Pancreas (tissue), 10 donors: ENCODE data around the gene POM121. TPM values are rescaled to one million over a fixed set of nuclear protein-coding genes. Genes with fewer than 3 reads are reported as not detected.
A peak's percentile ranks its signal among the peaks of the same experiment; 100 is the strongest.
"Not testable (repeated sequence)": the region's sequence is repeated elsewhere in the genome, so short reads cannot be mapped to it uniquely, and the experiment has no call there.

Experiments used
- ATAC-seq, 4 donors: fragments of 200-7000 bp; cut with Tn5 transposase; one replicate each; pipeline versions ENCODE4 v1.8.0 to v1.9.1; 2020; ENCODE audit warnings: mild to moderate bottlenecking in 4 of 4, moderate library complexity in 4 of 4
- DNase-seq, 6 donors: peaks; one replicate each; pipeline ENCODE4 v3.0.0-alpha.2; 2020
- FAIRE-seq: peaks from 2 replicates; lab custom pipeline; 2012; peaks lifted over from hg19 to GRCh38; lab: Jason Lieb, UNC
- H3K27ac ChIP-seq, 4 donors: fragments of 200-600 bp; sonication (generic); 1 replicate in 3 of 4; 2 replicates in 1 of 4; pipeline versions ENCODE4 v1.5.0 to v1.8.0; 2020
- H3K27me3 ChIP-seq, 4 donors: fragments of 200-600 bp; one replicate each; pipeline ENCODE4 v1.8.0; 2021
- H3K36me3 ChIP-seq, 3 donors: fragments of 200-600 bp; sonication (generic) in 1 of 3; one replicate each; pipeline versions ENCODE4 v1.5.0 to v1.8.0; 2020 to 2021
- H3K4me1 ChIP-seq, 3 donors: fragments of 200-600 bp; one replicate each; pipeline ENCODE4 v1.8.0; 2021
- H3K4me3 ChIP-seq, 4 donors: fragments of 200-600 bp; sonication (generic) in 2 of 4; one replicate each; pipeline versions ENCODE4 v1.5.0 to v1.8.0; 2020 to 2021
- H3K9me3 ChIP-seq, 4 donors: fragments of 200-600 bp; one replicate each; pipeline ENCODE4 v1.8.0; 2021
- WGBS, 2 donors: extraction: QIAGEN DNeasy Blood & Tissue Kit; methylation state at CpG; one replicate each; pipeline ENCODE4 v1.1.7; 2013; 5-methylcytosine and 5-hydroxymethylcytosine counted together
- intact Hi-C, 3 donors: fragments of 100-400 bp; cut with DNase I; formaldehyde crosslinking; loops; one replicate each; pipeline versions ENCODE4 v1.11.1 to v1.14.2; 2022
- polyA plus RNA-seq, 2 donors: library from polyadenylated mRNA; stranded (reverse); fragments of 200-250 nt; gene quantifications; one replicate each; pipeline ENCODE4 v1.2.3, GENCODE V29; 2013
- total RNA-seq, 6 donors: library from RNA; stranded (reverse); fragmentation: NEBNext Ultra II Directional in 4 of 6; extraction: Animal tissue kit (Norgen Biotek cat#: 25700) in 4 of 6; gene quantifications; one replicate each; pipeline versions ENCODE4 v1.2.1 to v1.2.4, GENCODE V29; 2021 to 2023
- TF ChIP-seq, protein P1 (sequence below), 4 donors: fragments of 200-600 bp; sonication (generic) in 3 of 4; IDR thresholded peaks; one replicate each; pipeline versions ENCODE4 v1.5.0 to v1.8.0; 2021; ENCODE audit warnings: antibody characterized with exemption in 4 of 4
- donor health status: healthy with polysubstance abuse.
- donor health status: DM: no; HTN: no; CAD: no; lungs with moderate emphysema.
- donor health status: DM: no; HTN: no; CAD: no.
- donor health status: control.
- donor health status: control.
- donor health status: Bipolar disorder and iron deficiency.
- donor health status: DM: yes; HTN: yes; CAD: no.
- donor health status: DM: no; HTN: no; CAD: no.
- donor health status: DM: no; HTN: no; CAD: no.
- donor health status: DM: yes; HTN: yes; CAD: no.

Gene POM121
- total and polyA plus RNA-seq, 8 donors = 11.9 to 19.0 (median 16.2) TPM

DNA sequence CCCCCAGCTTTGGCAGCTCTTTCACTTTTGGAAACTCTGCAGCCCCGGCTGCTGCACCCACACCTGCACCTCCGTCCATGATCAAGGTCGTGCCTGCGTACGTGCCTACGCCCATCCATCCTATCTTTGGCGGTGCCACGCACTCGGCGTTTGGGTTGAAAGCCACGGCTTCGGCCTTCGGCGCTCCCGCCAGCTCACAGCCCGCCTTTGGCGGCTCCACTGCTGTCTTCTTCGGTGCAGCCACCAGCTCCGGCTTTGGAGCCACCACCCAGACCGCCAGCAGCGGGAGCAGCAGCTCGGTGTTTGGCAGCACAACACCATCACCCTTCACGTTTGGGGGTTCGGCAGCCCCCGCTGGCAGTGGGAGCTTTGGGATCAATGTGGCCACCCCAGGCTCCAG lies 18.1 kb downstream of the POM121 start:
- FAIRE-seq, H3K36me3 ChIP-seq, DNase-seq, ATAC-seq, H3K27me3 ChIP-seq, H3K27ac ChIP-seq, intact Hi-C loops, H3K9me3 ChIP-seq, H3K4me1 ChIP-seq, H3K4me3 ChIP-seq: not testable (repeated sequence)
- WGBS, 2 donors = 95% methylated on average over 19 to 25 of the region's 25 CpGs

DNA sequence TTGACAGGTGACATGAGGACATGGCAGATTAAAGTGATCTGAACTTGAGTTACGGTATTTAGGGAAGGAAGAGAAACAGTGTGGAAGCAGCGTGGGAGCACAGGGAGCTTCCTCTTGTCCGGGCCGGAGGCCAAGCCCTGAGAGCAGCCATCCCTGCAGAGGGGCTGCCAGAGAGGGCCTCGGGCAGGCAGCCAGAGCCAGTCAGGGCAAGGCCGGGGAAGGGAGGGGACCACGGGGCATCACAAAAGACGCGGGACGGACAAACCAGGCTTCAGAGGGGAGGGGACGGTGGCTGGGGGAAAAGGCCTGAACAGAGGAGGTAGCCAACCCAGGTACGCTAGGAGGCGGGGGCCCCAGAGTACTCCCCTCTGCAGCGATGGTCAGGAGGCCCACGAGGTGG lies 20.0 kb downstream of the POM121 start:
- H3K27ac ChIP-seq, H3K4me3 ChIP-seq, H3K4me1 ChIP-seq, H3K36me3 ChIP-seq, H3K27me3 ChIP-seq, intact Hi-C loops, H3K9me3 ChIP-seq, FAIRE-seq, DNase-seq: not testable (repeated sequence)
- WGBS, 2 donors = 69 to 75% methylated on average over 8 to 10 of the region's 15 CpGs
- ATAC-seq = peak in 1 of 4 donors; percentile 3

DNA sequence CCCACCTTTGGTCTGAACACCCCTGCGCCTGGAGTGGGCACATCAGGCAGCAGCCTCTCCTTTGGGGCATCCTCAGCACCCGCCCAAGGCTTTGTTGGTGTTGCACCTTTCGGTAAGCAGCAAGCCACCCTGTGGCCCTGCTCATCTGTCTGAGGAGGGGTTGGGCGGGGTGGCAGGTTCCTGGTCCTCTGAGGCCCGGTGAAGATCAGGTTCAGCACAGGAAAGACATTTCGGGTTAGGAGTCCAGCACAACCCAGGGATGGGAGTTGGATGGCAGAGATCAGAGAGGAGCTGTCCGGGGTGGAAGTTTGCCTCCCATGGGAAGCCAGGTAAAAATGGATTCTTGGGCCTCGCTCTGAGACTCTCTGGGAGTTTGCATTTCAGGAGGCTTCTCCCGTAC lies 20.7 kb downstream of the POM121 start:
- intact Hi-C loops, H3K36me3 ChIP-seq, H3K4me3 ChIP-seq, H3K4me1 ChIP-seq, H3K27me3 ChIP-seq, H3K9me3 ChIP-seq, FAIRE-seq, H3K27ac ChIP-seq, ATAC-seq: not testable (repeated sequence)
- WGBS, 2 donors = 91 to 95% methylated on average over 8 to 9 of the region's 9 CpGs
- DNase-seq = peak in 1 of 6 donors; percentile 52

DNA sequence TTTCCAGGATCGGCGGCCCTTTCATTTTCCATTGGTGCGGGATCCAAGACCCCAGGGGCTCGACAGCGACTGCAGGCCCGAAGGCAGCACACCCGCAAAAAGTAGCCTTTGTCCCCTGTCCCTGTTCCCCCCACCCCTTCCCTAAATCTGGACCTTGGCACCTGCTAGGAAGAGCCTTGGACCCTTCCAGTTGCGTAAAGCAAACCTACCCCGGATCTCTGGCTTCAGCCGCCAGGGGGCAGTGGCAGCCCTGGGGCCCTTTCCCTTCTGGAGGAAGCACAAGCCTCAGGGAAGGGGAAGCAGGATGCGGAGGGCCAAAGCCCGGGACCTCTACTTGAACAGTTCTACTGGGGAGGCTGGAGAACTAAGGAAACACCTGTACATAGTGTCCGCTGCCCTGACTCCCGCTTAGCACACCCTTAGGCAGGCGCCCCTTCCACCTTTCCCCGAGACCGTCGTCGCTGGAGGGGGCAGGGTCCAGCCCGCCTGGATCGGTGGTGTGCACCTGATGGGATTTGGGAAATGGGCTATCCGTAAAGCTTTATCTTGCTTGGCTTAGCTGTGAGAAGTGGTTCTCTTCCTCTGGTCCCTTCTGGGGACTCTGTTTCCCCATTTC lies 21.3 kb downstream of the POM121 start:
- H3K9me3 ChIP-seq, FAIRE-seq, DNase-seq, H3K4me3 ChIP-seq, H3K27ac ChIP-seq, H3K4me1 ChIP-seq, H3K36me3 ChIP-seq, intact Hi-C loops, H3K27me3 ChIP-seq: not testable (repeated sequence)
- WGBS, 2 donors = 78 to 79% methylated on average over 18 to 21 of the region's 22 CpGs
- TF ChIP-seq, protein P1, sequence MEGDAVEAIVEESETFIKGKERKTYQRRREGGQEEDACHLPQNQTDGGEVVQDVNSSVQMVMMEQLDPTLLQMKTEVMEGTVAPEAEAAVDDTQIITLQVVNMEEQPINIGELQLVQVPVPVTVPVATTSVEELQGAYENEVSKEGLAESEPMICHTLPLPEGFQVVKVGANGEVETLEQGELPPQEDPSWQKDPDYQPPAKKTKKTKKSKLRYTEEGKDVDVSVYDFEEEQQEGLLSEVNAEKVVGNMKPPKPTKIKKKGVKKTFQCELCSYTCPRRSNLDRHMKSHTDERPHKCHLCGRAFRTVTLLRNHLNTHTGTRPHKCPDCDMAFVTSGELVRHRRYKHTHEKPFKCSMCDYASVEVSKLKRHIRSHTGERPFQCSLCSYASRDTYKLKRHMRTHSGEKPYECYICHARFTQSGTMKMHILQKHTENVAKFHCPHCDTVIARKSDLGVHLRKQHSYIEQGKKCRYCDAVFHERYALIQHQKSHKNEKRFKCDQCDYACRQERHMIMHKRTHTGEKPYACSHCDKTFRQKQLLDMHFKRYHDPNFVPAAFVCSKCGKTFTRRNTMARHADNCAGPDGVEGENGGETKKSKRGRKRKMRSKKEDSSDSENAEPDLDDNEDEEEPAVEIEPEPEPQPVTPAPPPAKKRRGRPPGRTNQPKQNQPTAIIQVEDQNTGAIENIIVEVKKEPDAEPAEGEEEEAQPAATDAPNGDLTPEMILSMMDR (IDR thresholded peaks at IDR 0.05) = peak in 1 of 4 donors; percentile 24
- ATAC-seq = peak; percentile 54 to 86 (median 74)

DNA sequence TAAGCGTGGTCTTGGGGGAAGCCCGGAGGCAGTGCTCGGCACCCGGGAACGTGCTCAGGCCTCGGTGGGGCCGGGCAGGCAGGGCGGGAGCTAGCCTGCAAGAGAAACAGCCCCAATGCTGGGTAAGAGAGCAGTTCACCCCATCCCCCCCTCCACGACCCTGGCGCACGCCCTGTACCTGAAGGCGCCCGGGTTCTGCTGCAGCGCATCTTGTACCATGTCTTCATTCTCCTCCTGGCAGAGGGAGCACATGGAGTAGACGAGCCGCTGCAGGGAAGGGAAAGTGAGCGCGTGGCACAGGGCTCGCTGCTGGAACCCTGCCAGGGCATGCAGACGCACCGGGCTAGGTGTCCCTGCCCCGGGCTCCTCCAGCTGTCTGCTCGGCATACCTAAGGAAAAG lies 23.8 kb downstream of the POM121 start:
- not testable (repeated sequence) for ATAC-seq
- WGBS, 2 donors = 71 to 79% methylated on average over 16 to 17 of the region's 23 CpGs

DNA sequence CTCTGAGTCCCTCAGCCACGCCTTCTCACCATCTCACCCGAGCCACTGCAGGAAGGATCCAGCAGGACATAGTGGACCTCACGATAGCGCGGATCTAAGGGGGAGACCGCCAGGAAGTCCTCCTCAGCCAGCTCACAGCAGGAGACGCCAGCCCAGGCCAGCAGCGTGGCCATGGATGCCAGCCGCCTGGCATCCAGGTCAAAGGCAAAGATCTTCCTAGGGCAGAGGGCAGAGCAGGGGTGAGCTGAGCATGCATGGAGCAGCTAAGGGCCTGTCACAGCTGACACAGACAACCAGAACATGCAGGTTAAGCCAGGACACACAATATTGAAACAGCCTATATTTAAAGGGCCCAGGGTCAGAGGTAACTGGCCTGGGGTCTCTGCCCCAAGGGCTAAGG lies 24.4 kb downstream of the POM121 start:
- H3K27ac ChIP-seq, DNase-seq, intact Hi-C loops, H3K4me1 ChIP-seq, H3K27me3 ChIP-seq, H3K36me3 ChIP-seq, FAIRE-seq, ATAC-seq, H3K4me3 ChIP-seq, H3K9me3 ChIP-seq: not testable (repeated sequence)
- 85 to 89% methylated on average over 6 to 9 of the region's 9 CpGs for WGBS, 2 donors

More for the DNA sequence above, 23.8 kb downstream of the POM121 start:
- H3K27me3 ChIP-seq, DNase-seq, intact Hi-C loops, FAIRE-seq, H3K9me3 ChIP-seq, H3K4me1 ChIP-seq, H3K27ac ChIP-seq, H3K36me3 ChIP-seq, H3K4me3 ChIP-seq: not testable (repeated sequence)

DNA sequence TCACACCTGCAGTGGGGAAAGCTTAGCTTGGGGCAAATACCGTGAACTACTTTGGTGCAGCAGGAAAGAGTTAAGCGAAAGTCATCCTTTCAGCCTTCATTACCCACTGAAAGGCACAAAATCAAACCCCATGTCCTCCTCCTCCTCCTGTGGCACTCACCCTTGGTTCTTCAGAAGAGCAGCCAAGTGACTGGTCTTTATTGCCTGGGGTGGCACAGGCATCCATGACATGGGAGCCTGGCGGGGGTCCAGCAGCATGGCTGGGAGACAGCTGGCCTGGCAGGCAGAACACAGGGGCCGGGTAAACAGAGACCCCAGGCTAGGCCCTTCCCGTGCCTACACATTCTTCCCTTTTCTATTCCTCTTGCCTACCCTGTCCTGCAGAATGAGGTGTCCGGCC lies 24.8 kb downstream of the POM121 start:
- H3K4me3 ChIP-seq, H3K9me3 ChIP-seq, FAIRE-seq, intact Hi-C loops, H3K27ac ChIP-seq, H3K27me3 ChIP-seq, H3K4me1 ChIP-seq, H3K36me3 ChIP-seq, ATAC-seq: not testable (repeated sequence)
- WGBS, 2 donors = 88 to 91% methylated on average over 3 to 4 of the region's 6 CpGs
- DNase-seq = peak in 1 of 6 donors; percentile 60

DNA sequence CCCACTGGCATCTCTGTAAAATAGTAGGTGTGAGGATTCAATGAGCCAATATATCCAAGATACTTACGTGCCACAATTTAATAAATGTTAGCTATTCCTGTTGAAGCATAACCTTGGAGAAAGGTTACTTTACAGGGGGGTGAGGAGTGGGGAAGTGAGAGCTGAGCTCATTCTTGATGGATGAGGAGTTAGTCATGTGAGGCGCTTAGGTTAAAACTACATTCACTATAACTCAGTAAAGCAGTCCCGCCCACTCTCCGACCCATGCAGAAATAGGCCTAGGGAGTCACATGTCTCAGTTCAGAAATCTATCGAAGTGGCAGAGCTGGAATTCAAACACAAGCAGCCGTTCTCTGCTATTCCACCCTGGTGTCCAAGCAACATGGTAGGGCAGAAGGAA lies 25.5 kb downstream of the POM121 start:
- H3K27me3 ChIP-seq, H3K4me3 ChIP-seq, intact Hi-C loops, ATAC-seq, H3K9me3 ChIP-seq, DNase-seq, H3K27ac ChIP-seq, FAIRE-seq, H3K4me1 ChIP-seq, H3K36me3 ChIP-seq: not testable (repeated sequence)
- 75% methylated on average over 4 of the region's 6 CpGs; no CpG with 5 or more reads in 1 of the 2 donors for WGBS, 2 donors

DNA sequence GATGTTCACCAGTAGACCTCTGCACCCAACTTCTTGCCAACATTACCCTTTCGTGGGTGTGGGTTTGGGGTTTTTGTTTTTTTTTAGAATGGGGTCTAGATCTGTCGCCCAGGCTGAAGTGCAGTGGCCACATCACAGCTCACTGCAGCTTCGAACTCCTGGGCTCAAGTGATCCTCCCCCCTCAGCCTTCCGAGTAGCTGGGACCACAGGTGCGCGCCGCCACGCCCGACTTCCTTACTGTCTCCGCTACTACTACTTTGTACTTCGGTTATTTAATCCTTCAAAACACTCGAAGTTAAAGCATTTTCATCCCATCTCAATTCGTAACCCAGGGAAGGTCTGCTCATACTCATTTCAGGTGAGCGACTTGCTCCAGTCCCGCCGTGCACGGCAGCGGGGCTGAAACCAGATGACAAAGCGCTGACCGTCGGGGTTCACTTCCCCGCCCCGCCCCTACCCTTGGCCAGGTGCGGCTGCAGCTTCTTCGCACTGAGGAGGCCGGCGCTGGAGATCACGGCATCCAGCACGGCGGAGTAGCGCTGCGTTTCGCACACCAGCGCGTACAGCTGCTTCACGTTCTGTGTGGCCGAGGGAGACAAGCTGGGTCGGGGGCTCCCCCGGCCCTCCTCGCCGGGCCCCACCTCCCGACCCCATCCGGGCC lies 29.1 kb downstream of the POM121 start:
- 1 to 6% methylated on average over 4 of the region's 43 CpGs for WGBS, 2 donors
- FAIRE-seq = not testable (repeated sequence)

DNA sequence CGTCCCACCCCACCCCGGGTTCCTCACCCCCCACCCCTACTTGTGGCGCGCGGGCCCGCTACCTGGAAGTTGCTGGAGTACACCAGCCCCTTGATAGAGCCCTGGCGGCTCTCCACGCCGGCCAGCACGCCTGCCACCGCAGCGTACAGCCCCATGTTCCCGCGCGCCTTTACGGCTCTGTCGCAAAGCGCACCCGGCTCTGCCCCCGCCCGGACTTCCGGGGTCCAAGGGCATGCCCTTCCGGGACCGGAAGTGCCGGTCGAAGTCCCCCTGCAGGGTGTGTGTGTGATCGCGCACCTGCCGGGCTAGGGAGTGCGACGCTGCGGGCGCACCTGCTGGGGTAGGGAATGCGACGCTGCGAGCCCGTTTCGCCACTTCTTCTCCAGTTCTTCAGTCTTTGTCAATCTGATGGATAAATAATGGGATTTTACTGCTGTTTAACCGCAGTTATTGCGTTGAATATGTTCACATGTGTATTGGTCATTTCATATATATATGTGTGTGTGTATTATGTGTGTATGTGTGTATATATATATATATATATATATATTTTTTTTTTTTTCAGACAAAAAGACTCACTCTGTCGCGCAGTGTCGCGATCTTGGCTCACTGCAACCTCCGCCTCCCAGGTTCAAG lies 29.8 kb downstream of the POM121 start:
- peak overlapping the region in 2 of 4 donors; percentile 28 to 30 for H3K4me3 ChIP-seq
- intact Hi-C loops, FAIRE-seq, H3K27ac ChIP-seq, H3K36me3 ChIP-seq, H3K4me1 ChIP-seq, DNase-seq, H3K9me3 ChIP-seq, H3K27me3 ChIP-seq: not testable (repeated sequence)
- ATAC-seq = peak; percentile 97 to 99 (median 98)
- 0 to 15% methylated on average over 8 to 17 of the region's 45 CpGs for whole genome bisulfite sequencing, 2 donors

More for the DNA sequence above, 29.1 kb downstream of the POM121 start:
- H3K27ac ChIP-seq, H3K4me1 ChIP-seq, DNase-seq, H3K9me3 ChIP-seq, H3K36me3 ChIP-seq, intact Hi-C loops, H3K27me3 ChIP-seq: not testable (repeated sequence)
- peak overlapping the region in 2 of 4 donors; percentile 28 to 32 for H3K4me3 ChIP-seq
- peak; percentile 59 to 79 (median 72) for ATAC-seq

DNA sequence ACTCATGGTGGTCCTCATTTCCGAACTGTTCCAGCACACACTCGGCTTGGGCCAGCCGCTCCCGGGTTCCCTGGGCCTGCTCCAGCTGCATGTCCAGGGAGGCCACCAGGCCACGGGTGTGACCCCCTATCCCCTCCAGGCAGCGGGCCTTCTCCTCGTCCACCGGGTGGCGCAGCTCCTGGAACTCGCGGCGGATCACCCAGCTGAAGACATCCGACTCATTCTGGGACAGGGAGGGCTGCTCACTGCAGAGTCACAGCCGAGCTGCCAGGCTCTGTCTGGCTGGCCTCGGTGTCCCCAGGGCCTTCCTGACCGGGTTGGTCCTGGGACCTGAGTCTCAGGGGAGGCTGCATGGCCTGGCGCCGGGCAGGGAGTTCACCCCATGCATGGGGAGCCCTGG lies 35.1 kb downstream of the POM121 start:
- H3K9me3 ChIP-seq, FAIRE-seq, H3K4me1 ChIP-seq, intact Hi-C loops, H3K36me3 ChIP-seq, H3K4me3 ChIP-seq, H3K27ac ChIP-seq, DNase-seq, H3K27me3 ChIP-seq: not testable (repeated sequence)
- ATAC-seq = peak in 1 of 4 donors; percentile 6
- 75 to 89% methylated on average over 3 to 4 of the region's 18 CpGs for WGBS, 2 donors
